ENCODE results near the gene SORCS2.

GRCh38 chr4:7423391-7423790 lies 231.1 kb downstream of the SORCS2 start:
- TF ChIP-seq, protein P1, sequence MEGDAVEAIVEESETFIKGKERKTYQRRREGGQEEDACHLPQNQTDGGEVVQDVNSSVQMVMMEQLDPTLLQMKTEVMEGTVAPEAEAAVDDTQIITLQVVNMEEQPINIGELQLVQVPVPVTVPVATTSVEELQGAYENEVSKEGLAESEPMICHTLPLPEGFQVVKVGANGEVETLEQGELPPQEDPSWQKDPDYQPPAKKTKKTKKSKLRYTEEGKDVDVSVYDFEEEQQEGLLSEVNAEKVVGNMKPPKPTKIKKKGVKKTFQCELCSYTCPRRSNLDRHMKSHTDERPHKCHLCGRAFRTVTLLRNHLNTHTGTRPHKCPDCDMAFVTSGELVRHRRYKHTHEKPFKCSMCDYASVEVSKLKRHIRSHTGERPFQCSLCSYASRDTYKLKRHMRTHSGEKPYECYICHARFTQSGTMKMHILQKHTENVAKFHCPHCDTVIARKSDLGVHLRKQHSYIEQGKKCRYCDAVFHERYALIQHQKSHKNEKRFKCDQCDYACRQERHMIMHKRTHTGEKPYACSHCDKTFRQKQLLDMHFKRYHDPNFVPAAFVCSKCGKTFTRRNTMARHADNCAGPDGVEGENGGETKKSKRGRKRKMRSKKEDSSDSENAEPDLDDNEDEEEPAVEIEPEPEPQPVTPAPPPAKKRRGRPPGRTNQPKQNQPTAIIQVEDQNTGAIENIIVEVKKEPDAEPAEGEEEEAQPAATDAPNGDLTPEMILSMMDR (conservative IDR thresholded peaks at IDR 0.05; ENCODE audit: low read depth, low read length): no peak
- no peak for TF ChIP-seq EZH2 (IDR thresholded peaks at IDR 0.05; ENCODE audit: borderline replicate concordance, low read depth, low read length, poor library complexity, severe bottlenecking)

Measured in A673 (cell line).